ENCODE results near the gene PPP2R5E. TPM values are rescaled to one million over a fixed set of nuclear protein-coding genes. Genes with fewer than 3 reads are reported as not detected.

The PPP2R5E gene
- total and polyA plus RNA-seq, 10 of the 15 experiments (the other 5 are each of a cell fraction or from before 2014, with no cell fraction given), result 11.4 to 56.2 (median 22.7) TPM

DNA sequence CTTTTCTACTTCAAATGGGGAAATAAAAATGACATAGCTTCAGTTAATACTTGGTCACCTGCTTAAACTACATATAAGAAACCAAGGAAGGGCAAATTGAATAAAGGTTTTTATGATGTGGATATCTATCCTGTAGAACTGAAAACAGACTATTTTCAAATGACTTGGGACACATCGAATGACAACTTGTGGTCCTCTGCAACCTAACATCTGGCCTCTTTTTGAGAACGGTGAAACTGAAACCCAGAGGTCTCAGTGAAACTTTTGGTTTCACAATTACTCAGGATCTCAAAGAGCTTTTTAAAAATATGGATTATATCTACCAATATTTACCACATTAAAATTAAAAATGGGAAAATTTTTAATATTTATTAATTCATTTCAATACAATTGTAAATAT is 65.2 kb downstream of the PPP2R5E start (continued):
- TF ChIP-seq, protein P1, sequence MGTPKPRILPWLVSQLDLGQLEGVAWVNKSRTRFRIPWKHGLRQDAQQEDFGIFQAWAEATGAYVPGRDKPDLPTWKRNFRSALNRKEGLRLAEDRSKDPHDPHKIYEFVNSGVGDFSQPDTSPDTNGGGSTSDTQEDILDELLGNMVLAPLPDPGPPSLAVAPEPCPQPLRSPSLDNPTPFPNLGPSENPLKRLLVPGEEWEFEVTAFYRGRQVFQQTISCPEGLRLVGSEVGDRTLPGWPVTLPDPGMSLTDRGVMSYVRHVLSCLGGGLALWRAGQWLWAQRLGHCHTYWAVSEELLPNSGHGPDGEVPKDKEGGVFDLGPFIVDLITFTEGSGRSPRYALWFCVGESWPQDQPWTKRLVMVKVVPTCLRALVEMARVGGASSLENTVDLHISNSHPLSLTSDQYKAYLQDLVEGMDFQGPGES (IDR thresholded peaks at IDR 0.05), result no peak
- TF ChIP-seq ZNF622 (IDR thresholded peaks at IDR 0.05), result no peak
- TF ChIP-seq, protein P2, sequence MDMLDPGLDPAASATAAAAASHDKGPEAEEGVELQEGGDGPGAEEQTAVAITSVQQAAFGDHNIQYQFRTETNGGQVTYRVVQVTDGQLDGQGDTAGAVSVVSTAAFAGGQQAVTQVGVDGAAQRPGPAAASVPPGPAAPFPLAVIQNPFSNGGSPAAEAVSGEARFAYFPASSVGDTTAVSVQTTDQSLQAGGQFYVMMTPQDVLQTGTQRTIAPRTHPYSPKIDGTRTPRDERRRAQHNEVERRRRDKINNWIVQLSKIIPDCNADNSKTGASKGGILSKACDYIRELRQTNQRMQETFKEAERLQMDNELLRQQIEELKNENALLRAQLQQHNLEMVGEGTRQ (IDR thresholded peaks at IDR 0.05; ENCODE audit: borderline replicate concordance, low read depth, low read length), result no peak
- TF ChIP-seq MEF2B (IDR thresholded peaks at IDR 0.05; ENCODE audit: partially characterized antibody, poor library complexity, severe bottlenecking), result peak; percentile 48
- TF ChIP-seq NFYA (IDR thresholded peaks at IDR 0.05; ENCODE audit: borderline replicate concordance, low read depth, low read length), result no peak
- no peak for TF ChIP-seq SIX5 (IDR thresholded peaks at IDR 0.05; ENCODE audit: low read depth, low read length, severe bottlenecking)
- TF ChIP-seq, protein P3, sequence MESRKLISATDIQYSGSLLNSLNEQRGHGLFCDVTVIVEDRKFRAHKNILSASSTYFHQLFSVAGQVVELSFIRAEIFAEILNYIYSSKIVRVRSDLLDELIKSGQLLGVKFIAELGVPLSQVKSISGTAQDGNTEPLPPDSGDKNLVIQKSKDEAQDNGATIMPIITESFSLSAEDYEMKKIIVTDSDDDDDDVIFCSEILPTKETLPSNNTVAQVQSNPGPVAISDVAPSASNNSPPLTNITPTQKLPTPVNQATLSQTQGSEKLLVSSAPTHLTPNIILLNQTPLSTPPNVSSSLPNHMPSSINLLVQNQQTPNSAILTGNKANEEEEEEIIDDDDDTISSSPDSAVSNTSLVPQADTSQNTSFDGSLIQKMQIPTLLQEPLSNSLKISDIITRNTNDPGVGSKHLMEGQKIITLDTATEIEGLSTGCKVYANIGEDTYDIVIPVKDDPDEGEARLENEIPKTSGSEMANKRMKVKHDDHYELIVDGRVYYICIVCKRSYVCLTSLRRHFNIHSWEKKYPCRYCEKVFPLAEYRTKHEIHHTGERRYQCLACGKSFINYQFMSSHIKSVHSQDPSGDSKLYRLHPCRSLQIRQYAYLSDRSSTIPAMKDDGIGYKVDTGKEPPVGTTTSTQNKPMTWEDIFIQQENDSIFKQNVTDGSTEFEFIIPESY (IDR thresholded peaks at IDR 0.05), result no peak
- no peak for TF ChIP-seq HDAC2 (IDR thresholded peaks at IDR 0.05)
- TF ChIP-seq RBBP5 (conservative IDR thresholded peaks at IDR 0.05), result no peak
- TF ChIP-seq, protein P4, sequence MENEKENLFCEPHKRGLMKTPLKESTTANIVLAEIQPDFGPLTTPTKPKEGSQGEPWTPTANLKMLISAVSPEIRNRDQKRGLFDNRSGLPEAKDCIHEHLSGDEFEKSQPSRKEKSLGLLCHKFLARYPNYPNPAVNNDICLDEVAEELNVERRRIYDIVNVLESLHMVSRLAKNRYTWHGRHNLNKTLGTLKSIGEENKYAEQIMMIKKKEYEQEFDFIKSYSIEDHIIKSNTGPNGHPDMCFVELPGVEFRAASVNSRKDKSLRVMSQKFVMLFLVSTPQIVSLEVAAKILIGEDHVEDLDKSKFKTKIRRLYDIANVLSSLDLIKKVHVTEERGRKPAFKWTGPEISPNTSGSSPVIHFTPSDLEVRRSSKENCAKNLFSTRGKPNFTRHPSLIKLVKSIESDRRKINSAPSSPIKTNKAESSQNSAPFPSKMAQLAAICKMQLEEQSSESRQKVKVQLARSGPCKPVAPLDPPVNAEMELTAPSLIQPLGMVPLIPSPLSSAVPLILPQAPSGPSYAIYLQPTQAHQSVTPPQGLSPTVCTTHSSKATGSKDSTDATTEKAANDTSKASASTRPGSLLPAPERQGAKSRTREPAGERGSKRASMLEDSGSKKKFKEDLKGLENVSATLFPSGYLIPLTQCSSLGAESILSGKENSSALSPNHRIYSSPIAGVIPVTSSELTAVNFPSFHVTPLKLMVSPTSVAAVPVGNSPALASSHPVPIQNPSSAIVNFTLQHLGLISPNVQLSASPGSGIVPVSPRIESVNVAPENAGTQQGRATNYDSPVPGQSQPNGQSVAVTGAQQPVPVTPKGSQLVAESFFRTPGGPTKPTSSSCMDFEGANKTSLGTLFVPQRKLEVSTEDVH (IDR thresholded peaks at IDR 0.05; ENCODE audit: low read depth, partially characterized antibody), result no peak
- peak; percentile 51; the same call in 1 of the 2 replicates for TF ChIP-seq EED (IDR thresholded peaks at IDR 0.05; ENCODE audit: low read depth)
- TF ChIP-seq ESRRA (IDR thresholded peaks at IDR 0.05; ENCODE audit: low read length), result no peak
- peak; percentile 71; the same call in 1 of the 2 replicates for TF ChIP-seq FOXM1 (IDR thresholded peaks at IDR 0.05; ENCODE audit: low read depth, low read length)
- peak; percentile 90 for TF ChIP-seq NFIC (IDR thresholded peaks at IDR 0.05; ENCODE audit: low read depth, low read length)
- TF ChIP-seq ATF7 (IDR thresholded peaks at IDR 0.05; ENCODE audit: low read depth), result peak; percentile 73; the same call in 1 of the 2 replicates
- no peak for TF ChIP-seq HDGF (IDR thresholded peaks at IDR 0.05)
- peak in 1 of 2 experiments; percentile 32; a peak in 2 of 4 replicates for TF ChIP-seq BHLHE40 (IDR thresholded peaks at IDR 0.05; ENCODE audit: borderline replicate concordance in 1 of 2, low read depth in 2 of 2, low read length in 1 of 2)
- no peak for TF ChIP-seq POU2F2 (IDR thresholded peaks at IDR 0.05; ENCODE audit: borderline replicate concordance, low read depth, low read length)
- no peak for TF ChIP-seq NFYB (IDR thresholded peaks at IDR 0.05; ENCODE audit: insufficient read depth, low read depth, low read length)
- TF ChIP-seq NBN (IDR thresholded peaks at IDR 0.05), result no peak
- TF ChIP-seq NR2C2 (IDR thresholded peaks at IDR 0.05; ENCODE audit: borderline replicate concordance, control insufficient read depth, insufficient read length, low read depth), result no peak
- no peak for TF ChIP-seq RAD51 (IDR thresholded peaks at IDR 0.05)
- peak; percentile 86 for TF ChIP-seq RUNX3 (IDR thresholded peaks at IDR 0.05; ENCODE audit: low read length)
- TF ChIP-seq TCF7 (IDR thresholded peaks at IDR 0.05; ENCODE audit: borderline replicate concordance), result peak; percentile 42; the same call in 1 of the 2 replicates
- TF ChIP-seq TAF1 (IDR thresholded peaks at IDR 0.05; ENCODE audit: borderline replicate concordance, low read depth, low read length), result no peak
- peak; percentile 82 for TF ChIP-seq IRF4 (IDR thresholded peaks at IDR 0.05; ENCODE audit: low read depth, low read length)
- no peak for TF ChIP-seq GABPA (IDR thresholded peaks at IDR 0.05; ENCODE audit: low read depth)
- TF ChIP-seq TBL1XR1 (IDR thresholded peaks at IDR 0.05; ENCODE audit: low read depth, low read length), result no peak

Measured in GM12878 (cell line).